Measurements from ENCODE around the gene RIN3.
"Not testable (repeated sequence)": the region's sequence is repeated elsewhere in the genome, so short reads cannot be mapped to it uniquely, and the experiment has no call there.

Gene RIN3

DNA sequence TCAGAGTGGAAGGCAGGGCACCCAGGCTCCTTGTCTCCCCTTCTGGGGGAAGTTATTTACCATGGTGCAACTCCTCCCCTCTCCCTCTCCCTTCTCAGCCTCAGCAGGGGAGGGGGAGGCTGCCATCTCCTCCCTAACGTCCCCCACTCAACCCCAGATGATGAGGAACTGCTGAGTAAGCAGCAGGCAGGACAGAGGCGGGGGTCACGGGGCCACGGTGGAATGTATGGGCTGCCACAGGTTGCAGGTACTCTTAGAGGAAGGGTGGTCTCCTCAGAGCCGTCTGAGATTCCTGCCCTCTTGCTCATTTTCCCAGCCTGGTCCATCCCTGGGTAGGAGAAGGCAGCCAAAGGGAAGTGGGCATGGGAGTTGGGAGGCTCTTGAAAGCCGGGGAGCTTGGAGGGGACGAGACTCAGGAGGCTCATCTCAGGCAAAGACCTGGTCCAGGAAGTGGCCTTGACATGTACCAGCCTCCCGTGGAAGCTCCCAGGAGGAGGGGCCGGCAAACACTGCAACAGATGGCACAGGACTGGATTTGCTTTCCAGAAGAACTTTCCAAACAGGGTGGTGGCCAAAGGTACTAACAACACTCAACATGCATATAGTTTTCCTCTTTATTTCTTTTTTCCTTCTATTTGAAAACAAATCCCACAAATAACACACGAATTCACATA is 19.0 kb downstream of the RIN3 start:
- DNase-seq, result no peak

DNA sequence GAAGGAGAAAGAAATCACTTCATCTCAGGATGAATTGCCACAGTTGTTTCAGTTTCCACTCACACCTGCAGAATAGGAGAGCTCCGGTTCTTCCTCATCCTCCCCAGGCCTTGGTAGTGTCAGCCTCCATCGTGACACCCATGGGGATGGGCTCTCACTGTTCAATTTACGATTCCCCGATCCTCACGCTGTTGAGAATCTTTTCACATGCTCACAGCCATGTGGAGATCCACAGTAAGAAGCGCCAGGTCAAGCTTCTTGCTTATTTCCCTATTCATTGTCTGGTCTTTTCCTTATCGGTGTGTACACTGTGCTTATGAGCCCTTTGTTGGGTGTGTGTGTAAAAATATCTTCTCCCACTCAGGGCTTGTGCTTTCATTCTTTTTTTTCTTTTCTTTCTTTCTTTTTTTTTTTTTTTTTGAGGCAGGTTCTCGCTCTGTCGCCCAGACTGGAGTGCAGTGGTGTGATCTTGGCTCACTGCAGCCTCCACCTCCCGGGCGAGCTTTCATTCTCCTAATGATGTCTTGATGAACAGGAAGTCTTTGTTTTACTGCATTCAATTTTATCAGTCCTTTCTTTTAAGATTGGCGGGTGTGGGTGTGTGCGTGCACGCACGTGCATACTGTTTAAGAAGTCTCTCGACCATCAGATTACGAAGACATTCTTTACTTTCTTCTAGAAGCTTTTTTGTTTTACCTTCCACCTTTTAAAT is 21.5 kb downstream of the RIN3 start:
- DNase-seq, result no peak

DNA sequence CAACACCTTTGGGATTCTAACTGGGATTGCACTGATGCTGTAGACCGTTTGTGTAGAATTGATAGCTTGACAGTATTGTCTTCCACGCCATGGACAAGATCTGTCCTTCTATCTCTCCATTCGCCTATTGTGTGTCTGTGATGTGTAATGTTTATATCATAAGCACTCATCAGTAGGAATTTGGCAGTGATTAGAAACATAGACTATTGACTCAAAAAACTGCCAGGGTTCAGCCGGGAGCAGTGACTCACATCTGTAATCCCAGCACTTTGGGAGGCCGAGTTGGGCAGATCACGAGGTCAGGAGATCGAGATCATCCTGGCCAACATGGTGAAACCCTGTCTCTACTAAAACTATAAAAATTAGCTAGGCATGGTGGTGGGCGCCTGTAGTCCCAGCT is 22.6 kb downstream of the RIN3 start:
- DNase-seq, result not testable (repeated sequence)

DNA sequence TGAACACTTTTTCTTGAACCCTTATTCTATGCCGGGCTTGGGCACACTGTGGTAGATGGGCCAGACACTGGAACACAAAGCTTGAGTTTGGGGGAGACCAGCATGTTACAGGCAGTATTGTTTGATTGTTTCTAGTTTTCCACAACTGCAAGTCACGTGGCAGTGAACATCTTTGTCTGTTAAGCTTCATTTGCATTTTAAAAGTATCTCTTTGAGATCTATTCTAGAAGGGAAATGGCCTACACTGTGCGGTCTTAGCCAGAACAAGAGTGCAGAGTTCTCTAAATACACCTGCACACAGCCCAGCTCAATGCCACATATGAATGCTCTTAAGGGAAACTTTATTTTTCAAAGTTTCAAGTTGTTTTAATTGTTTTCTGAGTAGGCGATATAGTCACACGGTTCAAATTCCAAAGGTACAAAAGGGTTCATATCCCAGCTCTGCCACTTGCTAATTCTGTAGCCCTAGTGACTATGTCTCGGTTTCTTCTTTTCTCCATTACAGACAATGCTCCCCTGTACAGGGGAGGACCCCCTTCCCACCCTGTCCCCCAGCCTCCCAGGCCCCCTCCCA is 24.9 kb downstream of the RIN3 start:
- DNase-seq, result no peak

DNA sequence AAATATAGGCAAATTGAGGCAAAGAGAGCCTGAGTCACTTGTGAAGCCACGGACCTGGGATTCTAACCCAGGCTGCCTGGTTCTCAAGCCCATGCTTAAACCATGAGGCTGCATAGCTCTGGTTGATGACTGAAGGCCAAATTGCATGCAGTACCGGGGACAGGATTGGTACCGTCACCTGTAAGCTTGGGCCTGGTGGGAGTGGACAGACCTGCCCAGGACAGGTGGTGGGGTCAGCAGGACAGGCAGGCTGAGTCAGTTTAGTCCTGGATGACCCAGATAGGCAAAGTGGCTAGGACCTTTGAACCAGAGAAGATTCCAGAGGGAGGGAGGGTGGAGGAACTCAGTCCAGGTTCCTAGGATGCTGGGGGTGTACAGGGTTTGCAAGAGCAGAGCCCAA is 25.8 kb downstream of the RIN3 start:
- no peak for DNase-seq

DNA sequence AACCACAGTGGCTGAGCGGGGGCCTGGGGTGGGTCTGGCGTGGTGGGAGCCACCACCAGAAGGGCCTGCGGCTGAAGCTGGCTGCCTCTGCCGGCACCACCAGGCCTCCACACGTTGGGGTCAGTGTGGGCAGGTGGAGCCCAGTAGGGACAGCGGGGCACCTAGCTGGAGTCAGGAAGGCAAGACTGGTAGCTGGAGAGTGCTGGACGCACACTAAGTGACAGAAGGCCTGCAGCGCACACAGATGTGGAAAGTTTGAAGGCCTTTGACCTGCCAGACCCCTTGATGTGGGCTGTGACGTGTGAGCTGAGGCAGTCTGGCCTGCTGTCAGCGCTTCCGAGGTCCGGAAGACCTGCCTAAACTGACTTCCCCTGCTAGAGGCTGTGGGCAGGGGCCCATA is 26.3 kb downstream of the RIN3 start:
- DNase-seq, result no peak

DNA sequence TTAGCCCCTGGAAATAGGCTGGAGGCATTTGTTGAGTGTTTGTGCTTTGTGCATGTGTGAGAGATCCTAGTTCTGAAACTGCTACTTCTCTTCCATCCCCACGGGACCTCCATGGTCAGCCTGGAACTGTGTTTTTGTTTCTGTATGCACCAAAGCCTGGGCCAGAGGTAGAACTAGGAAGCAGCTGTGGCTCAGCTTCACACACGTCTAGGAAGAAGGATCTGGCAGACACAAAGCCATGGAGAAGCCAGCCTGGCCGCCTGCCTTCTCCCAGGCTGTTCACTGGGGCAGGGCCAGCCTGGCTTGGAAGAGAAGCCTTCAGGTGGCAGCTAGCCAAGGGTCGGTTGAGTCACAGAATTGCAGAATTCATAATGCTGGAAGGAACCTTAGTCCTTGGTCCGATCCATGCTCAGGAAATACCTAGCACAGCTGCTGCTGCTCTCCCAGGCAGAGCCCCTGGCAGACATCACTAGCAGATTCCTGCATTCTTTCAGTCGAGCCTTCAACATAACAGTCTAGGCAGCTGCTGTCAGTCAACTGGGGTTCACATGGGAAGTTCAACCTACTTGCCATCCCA is 27.0 kb downstream of the RIN3 start:
- DNase-seq, result no peak

DNA sequence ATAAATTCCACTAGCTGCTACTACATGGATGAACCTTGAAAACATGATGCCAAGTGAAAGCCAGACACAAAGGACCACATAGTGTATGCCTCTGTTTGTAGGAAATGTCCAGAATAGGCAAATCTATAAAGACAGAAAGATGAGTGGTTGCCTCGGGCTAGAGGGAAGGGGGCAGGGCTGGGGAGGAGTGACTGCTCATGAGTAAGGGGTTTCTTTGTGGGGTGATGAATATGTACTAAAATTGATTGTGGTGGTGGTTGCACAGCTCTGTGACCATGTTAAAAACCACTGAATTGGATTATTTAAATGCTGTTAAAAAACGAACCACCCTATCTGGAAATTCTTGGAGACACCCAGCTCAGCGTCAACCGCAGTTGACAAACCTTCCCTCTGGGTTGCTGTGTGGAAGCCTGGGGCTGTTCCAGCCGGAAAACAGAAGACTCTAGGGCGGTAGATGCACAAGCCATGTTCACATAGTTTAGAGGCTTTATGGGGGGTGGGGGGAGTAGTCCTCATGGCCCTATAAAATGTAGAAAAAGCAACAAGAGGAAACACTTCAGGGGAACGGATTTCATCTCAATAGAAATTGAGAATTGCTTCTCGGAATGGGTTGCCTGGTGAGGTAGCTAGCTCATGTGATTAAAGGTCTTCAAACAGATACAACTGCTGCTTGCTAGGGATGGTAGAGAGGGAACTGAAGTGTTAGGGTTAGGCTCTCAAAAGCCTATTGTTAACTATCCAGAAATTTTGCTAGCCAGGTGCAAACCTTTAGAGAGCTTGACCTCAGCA is 29.4 kb downstream of the RIN3 start:
- no peak for DNase-seq

DNA sequence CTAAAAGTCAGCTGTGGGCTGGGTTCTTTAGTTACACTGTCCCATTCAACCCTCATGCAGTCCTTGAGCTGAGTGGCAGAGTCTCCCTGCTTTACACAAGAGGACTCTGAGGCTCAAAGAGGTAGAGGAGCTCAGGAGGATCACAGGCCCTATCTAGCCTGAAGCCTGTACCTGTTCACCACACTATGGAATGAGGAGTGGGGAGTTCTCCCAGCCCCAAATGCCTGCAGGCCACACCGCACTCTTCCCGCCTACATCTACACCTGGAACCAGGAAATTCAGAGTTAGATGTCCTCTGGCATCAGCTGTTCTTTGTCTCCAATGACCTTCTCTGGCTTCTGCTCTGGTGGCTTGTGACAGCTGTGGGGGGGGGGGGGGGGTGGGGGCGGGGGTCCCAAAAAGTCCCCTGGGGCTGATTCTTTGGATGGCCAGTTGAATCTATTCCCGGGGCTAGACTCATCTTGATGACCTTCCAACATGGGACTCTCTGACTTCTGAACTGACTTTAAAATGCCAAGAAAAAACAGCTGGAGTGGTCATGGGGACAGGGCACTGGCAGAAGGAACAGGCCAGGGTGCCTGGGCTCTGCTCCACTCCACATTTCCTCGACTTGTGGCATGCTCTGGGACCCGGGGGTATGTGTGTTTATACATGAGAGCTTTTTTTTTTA is 30.6 kb downstream of the RIN3 start:
- no peak for DNase-seq

DNA sequence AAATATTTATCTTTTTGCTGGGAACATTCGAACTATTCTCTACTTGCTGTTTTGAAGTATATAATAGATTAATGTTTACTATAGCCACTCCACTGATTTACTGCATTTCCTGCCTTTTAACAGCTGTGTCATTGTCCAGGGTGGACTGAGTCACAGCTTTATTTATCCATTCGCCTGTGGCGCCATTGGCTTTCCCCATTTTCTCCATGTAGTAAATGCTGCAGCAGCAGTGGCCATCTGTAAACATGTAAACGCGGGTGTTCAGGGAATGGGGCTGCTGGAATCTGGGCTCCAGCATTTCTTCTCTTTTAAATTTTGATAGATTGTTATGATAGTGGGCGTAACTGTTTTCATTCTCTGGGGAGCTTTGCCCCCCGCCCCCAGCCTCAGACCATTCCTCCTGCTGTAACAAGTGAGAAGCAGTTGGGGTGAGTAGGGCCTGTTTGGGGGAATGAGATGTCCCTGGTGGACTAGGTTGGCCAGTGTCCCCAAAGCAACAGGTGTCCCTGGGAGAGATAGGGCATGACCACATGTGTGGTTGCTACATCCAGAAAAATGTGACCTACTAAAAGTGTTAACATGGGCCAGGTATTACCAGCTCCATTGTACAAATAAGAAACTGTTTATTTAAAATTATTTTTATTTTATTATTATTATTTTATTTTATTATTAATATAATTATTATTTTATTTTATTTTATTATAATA is 32.9 kb downstream of the RIN3 start:
- no peak for DNase-seq

DNA sequence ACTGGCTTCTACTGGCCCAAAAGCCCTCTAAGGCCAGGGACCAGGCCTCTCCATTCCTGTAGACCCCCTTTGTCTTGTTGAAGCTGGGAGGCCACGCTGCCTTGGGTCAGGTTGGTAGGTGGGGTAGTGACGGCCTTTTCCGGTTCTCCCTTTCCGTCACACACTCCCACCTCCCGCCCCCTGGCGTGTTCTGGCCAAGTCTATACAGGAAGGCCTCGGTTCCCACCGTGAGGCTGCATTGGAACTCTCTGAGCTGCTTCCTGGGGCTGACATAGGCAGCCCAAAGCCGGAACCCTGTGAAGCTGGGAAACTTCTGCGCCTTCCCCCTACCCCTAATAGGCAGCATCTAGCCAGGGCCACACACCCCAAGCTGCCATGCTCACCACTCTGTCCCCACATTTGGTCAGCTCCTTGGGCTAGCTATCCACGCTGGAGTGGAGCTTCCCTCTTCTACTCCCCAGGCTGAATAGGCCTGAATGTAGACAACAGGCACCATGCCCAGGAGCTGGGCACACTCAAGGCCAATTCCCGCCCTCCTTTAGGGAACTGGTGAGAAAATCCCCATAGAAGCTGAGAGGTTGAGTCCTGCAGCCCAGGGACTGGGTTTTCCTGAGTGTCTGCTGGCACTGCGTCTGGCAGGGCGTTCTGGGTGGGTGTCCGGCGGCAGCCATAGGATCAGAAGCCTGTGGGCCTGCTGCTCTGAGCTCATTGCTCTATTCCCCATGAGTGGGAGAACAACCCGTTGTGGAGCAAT is 35.7 kb downstream of the RIN3 start:
- DNase-seq, result no peak

DNA sequence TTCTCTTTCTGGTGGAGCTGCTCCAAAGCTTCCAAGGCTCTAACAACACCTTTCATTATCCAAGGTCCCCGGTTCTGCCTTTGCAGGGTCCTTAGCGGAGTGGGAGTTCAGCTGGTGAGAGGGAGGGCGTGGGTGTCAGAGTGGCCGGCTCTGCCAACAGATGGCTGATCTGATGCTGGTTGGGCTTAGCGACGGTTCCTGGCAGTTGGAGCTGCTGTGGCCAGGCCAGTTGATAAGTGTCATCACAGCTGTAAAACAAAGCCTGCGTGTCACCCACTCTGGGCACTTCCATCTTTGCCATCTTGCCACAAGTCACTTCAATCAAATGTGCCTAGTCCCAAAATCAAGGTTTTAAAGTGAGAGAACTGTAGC is 36.3 kb downstream of the RIN3 start:
- no peak for DNase-seq

DNA sequence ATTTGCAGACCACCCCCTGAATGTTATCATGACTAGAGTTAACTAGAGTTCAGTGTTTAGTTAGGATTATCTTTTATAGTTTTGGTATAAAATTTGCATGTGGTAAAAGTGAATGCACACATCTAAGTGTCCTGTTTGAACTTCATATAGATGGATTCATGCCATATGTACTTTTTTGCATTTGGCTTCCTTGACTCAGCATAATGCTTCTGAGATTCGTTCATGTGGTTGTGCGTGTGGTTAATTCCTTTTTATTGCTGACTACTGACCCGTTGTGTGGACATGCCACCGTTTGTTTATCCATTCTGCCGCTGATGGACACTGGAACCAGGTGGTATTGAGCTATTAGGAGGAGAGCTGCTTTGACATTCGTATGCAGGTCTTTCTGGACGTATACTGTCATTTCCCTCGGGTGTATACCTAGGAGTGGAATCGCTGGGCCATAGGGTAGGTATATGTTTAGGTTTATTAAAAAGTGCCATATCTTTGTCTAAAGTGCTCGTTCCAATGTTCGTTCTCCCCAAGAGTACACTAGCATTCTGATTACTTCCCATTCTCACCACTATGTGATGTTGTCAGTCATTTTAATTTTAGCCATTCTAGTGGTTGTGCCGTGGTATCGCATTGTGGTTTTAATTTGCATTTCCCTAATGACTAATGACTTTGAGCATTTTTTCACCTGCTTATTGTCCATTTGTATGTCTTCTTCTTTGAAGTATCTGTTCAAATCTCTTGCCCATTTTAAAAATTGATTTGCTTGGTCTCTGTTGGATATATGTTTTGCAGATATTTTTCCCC is 37.7 kb downstream of the RIN3 start:
- no peak for DNase-seq

DNA sequence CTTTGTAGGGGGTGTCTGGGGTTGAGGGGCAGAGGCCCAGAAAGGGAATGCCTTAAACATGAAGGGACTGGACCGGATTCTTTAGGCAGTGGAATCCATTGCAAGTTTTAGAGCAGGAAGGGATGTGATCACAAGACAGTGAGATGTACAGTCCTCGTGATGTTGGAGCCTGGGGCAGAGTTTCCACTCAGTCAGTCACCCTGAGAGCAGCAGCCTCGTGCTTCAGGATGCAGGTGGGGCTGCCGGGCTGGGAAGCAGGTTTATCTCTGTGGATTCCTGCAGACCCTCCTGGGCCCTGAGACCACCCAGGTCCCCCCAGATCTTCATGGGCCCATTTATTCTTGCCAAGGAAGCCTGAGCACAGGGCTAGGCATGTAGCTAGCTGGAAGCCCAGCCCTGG is 38.5 kb downstream of the RIN3 start:
- DNase-seq, result no peak

DNA sequence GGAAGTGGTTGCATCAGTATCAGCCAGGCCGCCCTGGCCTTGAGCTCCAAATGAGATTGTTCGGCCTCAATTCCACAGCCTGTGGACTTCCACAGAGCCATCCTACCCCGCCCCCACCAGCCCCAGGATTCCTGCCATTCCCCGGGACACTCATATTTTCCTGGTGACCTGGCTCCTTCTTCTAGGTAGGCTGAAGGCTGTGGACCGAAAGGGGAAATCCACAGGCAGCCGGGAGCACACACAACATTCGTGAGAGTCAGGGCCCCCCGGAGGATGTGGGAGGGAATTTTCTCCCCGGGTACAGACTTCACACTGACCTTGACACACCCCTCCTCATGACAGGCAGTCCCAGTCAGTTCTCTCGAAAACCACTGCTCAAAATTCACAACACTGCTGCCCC is 39.9 kb downstream of the RIN3 start:
- no peak for DNase-seq

DNA sequence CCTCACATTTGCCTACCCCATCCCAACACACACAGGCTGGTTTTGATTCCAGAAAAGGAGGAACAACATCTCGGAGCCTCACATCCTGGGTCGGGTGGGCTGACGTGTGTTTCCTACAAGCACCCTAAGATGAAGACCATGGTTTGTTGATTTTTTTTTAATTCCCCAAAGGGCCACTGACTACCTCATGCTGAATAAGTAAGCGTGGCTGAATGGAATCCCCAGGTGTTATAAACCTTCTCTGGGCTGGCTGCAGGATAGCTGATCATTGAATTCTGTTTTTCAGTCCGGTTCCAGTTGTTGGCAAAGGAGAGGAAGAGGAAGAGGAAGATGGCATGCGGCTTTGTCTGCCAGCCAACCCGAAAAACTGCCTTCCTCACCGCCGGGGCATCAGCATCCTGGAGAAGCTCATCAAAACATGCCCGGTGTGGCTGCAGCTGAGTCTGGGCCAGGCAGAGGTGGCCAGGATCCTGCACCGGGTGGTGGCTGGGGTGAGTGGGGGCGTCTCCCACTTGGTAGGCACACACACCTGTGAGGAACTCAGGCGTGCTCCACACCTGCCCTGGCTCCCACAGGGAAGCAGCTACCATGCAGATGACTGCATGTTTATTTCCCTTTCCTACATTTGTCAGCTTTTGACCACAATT is 42.0 kb downstream of the RIN3 start:
- no peak for DNase-seq

DNA sequence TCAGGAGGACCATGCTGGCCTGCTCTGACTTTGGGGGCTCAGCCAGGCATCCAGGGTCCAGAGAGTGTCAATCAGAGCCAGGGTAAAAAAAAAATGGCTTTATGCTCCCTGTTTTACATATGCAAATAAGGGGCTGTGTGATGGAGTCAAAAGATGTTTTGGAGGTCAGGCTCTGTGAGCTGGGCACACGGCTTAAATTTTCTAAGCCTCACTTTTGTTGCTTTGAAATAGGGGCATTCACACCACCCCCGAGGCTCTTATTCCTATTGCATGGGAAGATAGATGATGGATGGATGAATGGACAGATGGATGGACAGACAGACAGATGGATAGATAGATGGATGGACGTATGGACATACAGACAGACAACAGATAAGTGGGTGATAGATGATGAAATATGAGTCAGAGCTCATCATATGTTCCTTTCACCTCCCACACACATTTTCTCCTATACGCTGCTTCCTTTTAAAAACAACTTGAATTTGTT is 42.7 kb downstream of the RIN3 start:
- no peak for DNase-seq

DNA sequence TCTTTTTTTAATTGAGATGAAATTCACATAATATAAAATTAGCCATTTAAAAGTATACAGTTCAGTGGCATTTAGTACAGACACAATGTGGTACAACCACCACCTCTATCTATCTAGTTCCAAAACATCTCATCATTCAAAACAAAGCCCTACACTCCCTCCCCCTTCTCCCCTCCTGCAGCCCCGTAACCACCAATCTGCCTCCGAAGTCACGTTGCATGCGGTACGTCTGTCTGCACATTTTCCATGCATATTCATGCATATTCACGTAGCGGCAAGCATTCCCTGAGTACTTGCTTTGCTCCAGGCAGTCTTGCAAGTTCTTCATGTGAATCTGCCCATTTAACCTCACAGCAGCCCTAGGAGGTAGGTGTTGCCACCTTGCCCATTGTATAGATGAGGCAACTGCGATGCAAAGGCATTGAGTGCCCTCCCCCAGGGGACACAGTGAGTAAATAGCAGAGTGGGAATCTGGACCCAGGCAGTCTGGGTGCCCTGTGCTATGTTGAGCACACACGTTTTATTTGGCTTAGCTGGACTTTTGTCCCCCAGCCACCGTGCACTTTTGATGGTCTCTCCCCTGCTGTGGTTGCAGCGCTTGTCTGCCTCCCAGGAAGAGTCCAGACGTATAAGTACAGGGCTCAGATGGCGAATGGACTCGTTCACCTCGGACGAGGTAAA is 43.4 kb downstream of the RIN3 start:
- no peak for DNase-seq

DNA sequence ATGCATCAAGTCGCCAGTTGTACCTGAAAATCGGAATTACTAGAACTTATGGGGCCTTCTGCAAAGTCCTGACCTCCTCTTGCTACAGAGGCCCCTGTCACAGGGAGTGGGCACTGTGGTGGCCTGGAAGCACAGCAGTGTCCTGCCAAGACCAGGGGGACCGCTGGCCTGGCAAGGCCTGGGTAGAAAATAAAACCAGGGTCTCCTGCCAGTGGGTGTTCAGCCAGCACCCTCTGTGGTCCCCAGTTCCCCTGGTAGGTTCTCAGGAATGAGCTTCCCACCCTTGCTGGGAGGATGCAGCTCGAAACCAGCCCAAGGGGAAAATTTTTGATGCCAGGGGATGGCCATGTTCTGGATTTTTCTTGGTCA is 43.9 kb downstream of the RIN3 start:
- DNase-seq, result no peak
